Measurements from ENCODE around the gene CSMD2.

Gene CSMD2

GRCh38 chr1:33703464-33703863 lies 461.6 kb downstream of the CSMD2 start:
- TF ChIP-seq FOXM1 (IDR thresholded peaks at IDR 0.05; ENCODE audit: borderline replicate concordance, low read depth) (no peak), EP300 (IDR thresholded peaks at IDR 0.05; ENCODE audit: borderline replicate concordance) (no peak), CREB1 (IDR thresholded peaks at IDR 0.05; ENCODE audit: low read depth) (no peak), RAD21 (IDR thresholded peaks at IDR 0.05; ENCODE audit: low read depth) (no peak), EGR1 (IDR thresholded peaks at IDR 0.05) (no peak), MAX (IDR thresholded peaks at IDR 0.05) (no peak)

- TF ChIP-seq FOXM1 (IDR thresholded peaks at IDR 0.05; ENCODE audit: borderline replicate concordance, low read depth) (no peak), TCF12 (IDR thresholded peaks at IDR 0.05; ENCODE audit: low read depth) (no peak), USF1 (IDR thresholded peaks at IDR 0.05) (no peak), ZBTB7A (IDR thresholded peaks at IDR 0.05; ENCODE audit: low read depth) (no peak), REST (IDR thresholded peaks at IDR 0.05; ENCODE audit: low read depth) (no peak), YY1 (IDR thresholded peaks at IDR 0.05; ENCODE audit: low read depth) (no peak), MAX (IDR thresholded peaks at IDR 0.05) (no peak), NFIC (IDR thresholded peaks at IDR 0.05) (no peak), CREB1 (IDR thresholded peaks at IDR 0.05; ENCODE audit: low read depth) (no peak), EGR1 (IDR thresholded peaks at IDR 0.05) (no peak), TEAD4 (IDR thresholded peaks at IDR 0.05) (no peak), EP300 (IDR thresholded peaks at IDR 0.05; ENCODE audit: borderline replicate concordance) (no peak), TAF1 (IDR thresholded peaks at IDR 0.05; ENCODE audit: low read depth) (no peak), RAD21 (IDR thresholded peaks at IDR 0.05; ENCODE audit: low read depth) (no peak)
Observed at GRCh38 chr1:33698361-33699035, 466.5 kb downstream of the CSMD2 start.

- TF ChIP-seq TCF12 (IDR thresholded peaks at IDR 0.05; ENCODE audit: low read depth), result no peak
- no peak for TF ChIP-seq YY1 (IDR thresholded peaks at IDR 0.05; ENCODE audit: low read depth)
- TF ChIP-seq NFIC (IDR thresholded peaks at IDR 0.05), result no peak
- no peak for TF ChIP-seq RAD21 (IDR thresholded peaks at IDR 0.05; ENCODE audit: low read depth)
- no peak for TF ChIP-seq EGR1 (IDR thresholded peaks at IDR 0.05)
- no peak for TF ChIP-seq ZBTB7A (IDR thresholded peaks at IDR 0.05; ENCODE audit: low read depth)
- no peak for TF ChIP-seq TAF1 (IDR thresholded peaks at IDR 0.05; ENCODE audit: low read depth)
- TF ChIP-seq MAX (IDR thresholded peaks at IDR 0.05), result no peak
- TF ChIP-seq TEAD4 (IDR thresholded peaks at IDR 0.05), result no peak
- TF ChIP-seq USF1 (IDR thresholded peaks at IDR 0.05), result no peak
- TF ChIP-seq REST (IDR thresholded peaks at IDR 0.05; ENCODE audit: low read depth), result no peak
- no peak for TF ChIP-seq CEBPB (IDR thresholded peaks at IDR 0.05)
- TF ChIP-seq EP300 (IDR thresholded peaks at IDR 0.05; ENCODE audit: borderline replicate concordance), result no peak
- no peak for TF ChIP-seq CREB1 (IDR thresholded peaks at IDR 0.05; ENCODE audit: low read depth)
Observed at GRCh38 chr1:33697816-33698215, 467.2 kb downstream of the CSMD2 start.

- TF ChIP-seq CREB1 (IDR thresholded peaks at IDR 0.05; ENCODE audit: low read depth), result no peak
- TF ChIP-seq USF1 (IDR thresholded peaks at IDR 0.05), result no peak
- no peak for TF ChIP-seq TEAD4 (IDR thresholded peaks at IDR 0.05)
- TF ChIP-seq TCF12 (IDR thresholded peaks at IDR 0.05; ENCODE audit: low read depth), result no peak
Observed at GRCh38 chr1:33696962-33697361, 468.1 kb downstream of the CSMD2 start.

GRCh38 chr1:33696311-33696710 lies 468.7 kb downstream of the CSMD2 start:
- TF ChIP-seq ZBTB7A (IDR thresholded peaks at IDR 0.05; ENCODE audit: low read depth) (no peak), USF1 (IDR thresholded peaks at IDR 0.05) (no peak), EP300 (IDR thresholded peaks at IDR 0.05; ENCODE audit: borderline replicate concordance) (no peak), TEAD4 (IDR thresholded peaks at IDR 0.05) (no peak), CEBPB (IDR thresholded peaks at IDR 0.05) (no peak), TCF12 (IDR thresholded peaks at IDR 0.05; ENCODE audit: low read depth) (no peak), RAD21 (IDR thresholded peaks at IDR 0.05; ENCODE audit: low read depth) (no peak), REST (IDR thresholded peaks at IDR 0.05; ENCODE audit: low read depth) (no peak), NFIC (IDR thresholded peaks at IDR 0.05) (no peak), EGR1 (IDR thresholded peaks at IDR 0.05) (no peak), TAF1 (IDR thresholded peaks at IDR 0.05; ENCODE audit: low read depth) (no peak), CREB1 (IDR thresholded peaks at IDR 0.05; ENCODE audit: low read depth) (no peak)
